Smooth muscle cell (in vitro differentiated cells): Measurements from ENCODE around the gene LMCD1. TPM values are rescaled to one million over a fixed set of nuclear protein-coding genes. Genes with fewer than 3 reads are reported as not detected.

Experiments used
- DNase-seq: peaks from one replicate; lab custom pipeline; 2025; ENCODE audit not compliant: unreplicated experiment; lab: John Stamatoyannopoulos, UW
- H2AFZ ChIP-seq: fragments of 200-600 bp; sonication (generic); 2 replicates; pipeline ENCODE4 v1.6.0; 2016; ENCODE audit warnings: antibody characterized with exemption, low read depth, mild to moderate bottlenecking
- H3F3A ChIP-seq: fragments of 200-600 bp; sonication (generic); 2 replicates; pipeline ENCODE4 v1.6.0; 2017; ENCODE audit warnings: antibody characterized with exemption, low read depth
- H3K27ac ChIP-seq: fragments of 200-600 bp; sonication (generic); 2 replicates; pipeline ENCODE4 v1.5.1; 2016; ENCODE audit warnings: low read depth, mild to moderate bottlenecking
- H3K27me3 ChIP-seq: fragments of 200-600 bp; sonication (generic); 2 replicates; pipeline ENCODE4 v1.6.1; 2016; ENCODE audit warnings: low read depth, mild to moderate bottlenecking
- H3K36me3 ChIP-seq: fragments of 200-600 bp; sonication (generic); 2 replicates; pipeline ENCODE4 v1.5.1; 2016; ENCODE audit warnings: low read depth
- H3K4me1 ChIP-seq: fragments of 200-600 bp; sonication (generic); 2 replicates; pipeline ENCODE4 v1.5.1; 2016; ENCODE audit warnings: low read depth
- H3K4me2 ChIP-seq: fragments of 200-600 bp; sonication (generic); 2 replicates; pipeline ENCODE4 v1.6.0; 2016; ENCODE audit warnings: mild to moderate bottlenecking
- H3K4me3 ChIP-seq: fragments of 200-600 bp; sonication (generic); 2 replicates; pipeline ENCODE4 v1.5.1; 2016; ENCODE audit warnings: mild to moderate bottlenecking
- H3K79me2 ChIP-seq: fragments of 200-600 bp; sonication (generic); 2 replicates; pipeline ENCODE4 v1.6.0; 2016; ENCODE audit warnings: low read depth, mild to moderate bottlenecking
- H3K9ac ChIP-seq: fragments of 200-600 bp; sonication (generic); 2 replicates; pipeline ENCODE4 v1.6.0; 2016; ENCODE audit warnings: low read depth
- H3K9me3 ChIP-seq: fragments of 200-600 bp; sonication (generic); replicated peaks from 2 replicates; pipeline ENCODE4 v1.5.1; 2016; ENCODE audit warnings: low read depth
- H4K20me1 ChIP-seq: fragments of 200-600 bp; sonication (generic); 2 replicates; pipeline ENCODE4 v1.6.0; 2016; ENCODE audit warnings: low read depth
- WGBS: methylation state at CpG from one replicate; pipeline ENCODE4 v1.1.7; 2016; ENCODE audit warnings: low lambda C conversion rate; 5-methylcytosine and 5-hydroxymethylcytosine counted together
- polyA plus RNA-seq: library from polyadenylated mRNA; unstranded; fragments of >200 nt; fragmentation: Nextera tagmentation; extraction: Ambion mirVana; gene quantifications from 2 replicates; pipeline ENCODE4 v1.2.1, GENCODE V29; 2016
- total RNA-seq: library from RNA; depleted of rRNA; stranded (reverse); fragments of >200 nt; gene quantifications from 2 replicates; pipeline ENCODE4 v1.2.3, GENCODE V29; 2014
- TF ChIP-seq, protein P1 (sequence below): fragments of 200-600 bp; sonication (generic); IDR thresholded peaks from 2 replicates; pipeline ENCODE4 v1.5.1; 2017; ENCODE audit warnings: borderline replicate concordance, mild to moderate bottlenecking, antibody characterized with exemption; ENCODE audit not compliant: insufficient read depth, poor library complexity, severe bottlenecking

Gene LMCD1
- total and polyA plus RNA-seq, 2 experiments from 2014 or later: 187 to 524 TPM

DNA sequence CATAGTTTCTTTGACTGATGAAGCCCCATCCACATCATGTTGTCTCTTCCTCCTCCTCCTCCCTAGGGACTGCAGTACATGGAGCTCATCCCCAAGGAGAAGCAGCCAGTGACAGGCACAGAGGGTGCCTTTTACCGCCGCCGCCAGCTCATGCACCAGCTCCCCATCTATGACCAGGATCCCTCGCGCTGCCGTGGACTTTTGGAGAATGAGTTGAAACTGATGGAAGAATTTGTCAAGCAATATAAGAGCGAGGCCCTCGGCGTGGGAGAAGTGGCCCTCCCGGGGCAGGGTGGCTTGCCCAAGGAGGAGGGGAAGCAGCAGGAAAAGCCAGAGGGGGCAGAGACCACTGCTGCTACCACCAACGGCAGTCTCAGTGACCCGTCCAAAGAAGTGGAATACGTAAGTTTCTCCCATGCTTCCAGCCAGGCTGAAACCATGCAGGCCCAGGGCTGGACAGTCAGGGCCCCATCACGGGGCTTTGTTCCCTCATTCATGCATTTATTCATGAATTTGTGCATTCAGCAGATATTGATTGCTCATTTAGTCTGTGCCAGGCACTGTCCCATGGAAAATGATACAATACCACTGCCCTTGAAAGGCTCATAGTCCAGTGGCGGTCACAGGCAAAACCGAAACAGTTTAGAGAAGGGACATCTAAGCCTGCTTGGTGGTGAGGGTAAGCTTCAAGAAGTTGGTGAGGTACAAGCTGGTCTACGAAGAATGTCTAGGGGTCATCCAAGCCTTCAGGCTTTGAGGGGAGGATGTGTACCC, 47.1 kb downstream of the LMCD1 start:
- no peaks in the 10 kb centered on the region for H3K27me3 ChIP-seq
- no peak for DNase-seq
- H3K36me3 ChIP-seq: peaks cover 27% of the 10 kb centered on the region
- H2AFZ ChIP-seq: no peak overlapping the region
- no peaks in the 10 kb centered on the region for H3K9me3 ChIP-seq
- no peaks in the 10 kb centered on the region for H3K4me1 ChIP-seq
- TF ChIP-seq, protein P1, sequence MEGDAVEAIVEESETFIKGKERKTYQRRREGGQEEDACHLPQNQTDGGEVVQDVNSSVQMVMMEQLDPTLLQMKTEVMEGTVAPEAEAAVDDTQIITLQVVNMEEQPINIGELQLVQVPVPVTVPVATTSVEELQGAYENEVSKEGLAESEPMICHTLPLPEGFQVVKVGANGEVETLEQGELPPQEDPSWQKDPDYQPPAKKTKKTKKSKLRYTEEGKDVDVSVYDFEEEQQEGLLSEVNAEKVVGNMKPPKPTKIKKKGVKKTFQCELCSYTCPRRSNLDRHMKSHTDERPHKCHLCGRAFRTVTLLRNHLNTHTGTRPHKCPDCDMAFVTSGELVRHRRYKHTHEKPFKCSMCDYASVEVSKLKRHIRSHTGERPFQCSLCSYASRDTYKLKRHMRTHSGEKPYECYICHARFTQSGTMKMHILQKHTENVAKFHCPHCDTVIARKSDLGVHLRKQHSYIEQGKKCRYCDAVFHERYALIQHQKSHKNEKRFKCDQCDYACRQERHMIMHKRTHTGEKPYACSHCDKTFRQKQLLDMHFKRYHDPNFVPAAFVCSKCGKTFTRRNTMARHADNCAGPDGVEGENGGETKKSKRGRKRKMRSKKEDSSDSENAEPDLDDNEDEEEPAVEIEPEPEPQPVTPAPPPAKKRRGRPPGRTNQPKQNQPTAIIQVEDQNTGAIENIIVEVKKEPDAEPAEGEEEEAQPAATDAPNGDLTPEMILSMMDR: no peak
- peaks cover 14% of the 10 kb centered on the region for H4K20me1 ChIP-seq
- peaks cover 52% of the 10 kb centered on the region for H3F3A ChIP-seq
- no peak overlapping the region for H3K4me2 ChIP-seq
- H3K27ac ChIP-seq: peak overlapping the region; percentile 39
- H3K4me3 ChIP-seq: no peak overlapping the region
- H3K79me2 ChIP-seq: peaks cover 17% of the 10 kb centered on the region
- WGBS: 96% methylated on average over 17 of the region's 17 CpGs
- H3K9ac ChIP-seq: no peak overlapping the region

DNA sequence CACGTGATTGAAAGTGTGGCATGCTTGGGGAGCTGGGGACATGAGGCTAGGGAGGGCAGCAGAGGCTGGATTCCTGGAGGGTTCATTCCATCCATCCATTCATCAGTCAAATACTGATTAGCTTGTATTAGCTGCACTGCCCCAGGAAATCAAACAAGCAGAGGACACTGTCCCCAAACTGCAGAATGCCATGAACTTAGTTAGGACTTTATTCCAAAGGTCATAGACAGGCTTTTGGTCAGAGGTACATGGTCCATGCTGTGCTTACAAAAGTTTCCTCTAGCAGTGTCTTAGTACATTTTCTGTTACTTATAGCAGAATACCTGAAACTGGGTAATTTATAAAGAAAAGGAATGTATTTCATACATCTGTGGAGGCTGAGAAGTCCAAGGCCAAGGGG, 47.7 kb downstream of the LMCD1 start:
- peak overlapping the region; percentile 39 for H3K27ac ChIP-seq
- no peaks in the 10 kb centered on the region for H3K9me3 ChIP-seq
- peaks cover 11% of the 10 kb centered on the region for H4K20me1 ChIP-seq
- peaks cover under 1% of the 10 kb centered on the region for H3K4me1 ChIP-seq
- H3K79me2 ChIP-seq: peaks cover 17% of the 10 kb centered on the region
- 88% methylated on average over 1 of the region's 1 CpG for WGBS
- peaks cover 27% of the 10 kb centered on the region for H3K36me3 ChIP-seq
- TF ChIP-seq, protein P1: no peak
- H3K4me2 ChIP-seq: no peak overlapping the region
- no peak overlapping the region for H3K9ac ChIP-seq
- H3K4me3 ChIP-seq: no peak overlapping the region
- no peak for DNase-seq
- no peaks in the 10 kb centered on the region for H3K27me3 ChIP-seq
- no peak overlapping the region for H2AFZ ChIP-seq
- peaks cover 52% of the 10 kb centered on the region for H3F3A ChIP-seq

DNA sequence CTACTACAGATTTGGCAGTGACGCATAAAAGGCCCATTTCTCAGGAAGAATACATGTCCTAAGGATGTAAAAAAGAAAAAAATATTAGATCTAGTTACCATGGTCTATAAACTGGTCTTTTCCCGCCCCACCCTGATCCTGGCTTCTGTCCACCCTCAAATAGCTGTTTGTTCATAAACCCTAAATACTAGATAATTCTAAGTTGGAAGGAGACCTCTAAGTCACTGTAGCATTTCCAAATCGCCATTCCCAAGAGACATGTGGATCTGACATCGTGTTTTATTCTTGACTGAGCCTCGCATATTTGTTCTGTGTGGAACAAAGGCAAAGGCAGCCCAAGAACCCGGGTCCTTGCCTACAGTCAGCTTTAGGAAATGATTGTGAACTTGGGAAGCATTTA, 49.0 kb downstream of the LMCD1 start:
- H2AFZ ChIP-seq: no peak overlapping the region
- 93% methylated on average over 6 of the region's 6 CpGs for WGBS
- H3K9ac ChIP-seq: no peak overlapping the region
- peaks cover 10% of the 10 kb centered on the region for H3K79me2 ChIP-seq
- no peaks in the 10 kb centered on the region for H3K9me3 ChIP-seq
- peaks cover 20% of the 10 kb centered on the region for H3K36me3 ChIP-seq
- H3K27me3 ChIP-seq: no peaks in the 10 kb centered on the region
- H4K20me1 ChIP-seq: peaks cover 11% of the 10 kb centered on the region
- DNase-seq: no peak
- TF ChIP-seq, protein P1: no peak
- H3K4me1 ChIP-seq: peaks cover 13% of the 10 kb centered on the region
- no peak overlapping the region for H3K4me2 ChIP-seq
- no peak overlapping the region for H3K4me3 ChIP-seq
- peak overlapping the region; percentile 63 for H3K27ac ChIP-seq
- peaks cover 51% of the 10 kb centered on the region for H3F3A ChIP-seq

DNA sequence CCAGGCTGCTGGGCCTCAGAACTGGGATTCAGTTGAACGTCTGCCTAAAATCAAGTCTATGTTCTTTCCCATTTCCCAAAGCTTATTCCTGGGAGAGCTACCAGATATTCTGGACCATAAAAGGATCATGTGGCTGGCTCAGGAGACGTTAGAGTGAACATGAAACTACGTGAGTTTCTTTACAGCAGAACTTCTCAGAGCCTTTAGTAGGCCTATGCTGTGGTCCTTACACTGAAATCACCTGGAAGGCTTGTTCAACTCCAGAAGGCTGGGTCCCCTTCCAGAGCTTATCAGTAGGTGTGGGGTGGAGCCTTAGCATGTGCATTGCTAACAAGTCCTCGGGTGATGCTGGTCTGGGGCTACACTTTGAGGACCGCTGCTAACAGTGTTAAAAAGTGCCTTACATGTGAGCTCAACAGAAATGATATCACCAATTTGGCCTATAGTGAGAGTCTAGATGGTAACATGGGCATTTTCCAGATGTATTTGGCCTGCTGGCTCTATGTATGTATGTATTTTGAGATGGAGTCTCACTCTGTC, 50.7 kb downstream of the LMCD1 start:
- Histone ChIP-seq H3F3A (peaks cover 51% of the 10 kb centered on the region), H3K4me2 (no peak overlapping the region), H3K79me2 (peaks cover 7% of the 10 kb centered on the region), H3K27me3 (no peaks in the 10 kb centered on the region), H3K4me3 (no peak overlapping the region), H3K36me3 (peaks cover 12% of the 10 kb centered on the region), H3K9me3 (no peaks in the 10 kb centered on the region), H4K20me1 (peaks cover 5% of the 10 kb centered on the region), H2AFZ (no peak overlapping the region), H3K9ac (no peak overlapping the region), H3K27ac (peak overlapping the region; percentile 63), H3K4me1 (peaks cover 13% of the 10 kb centered on the region)
- no peak for DNase-seq
- TF ChIP-seq, protein P1: no peak
- WGBS: 85% methylated on average over 5 of the region's 5 CpGs
